Measurements from ENCODE around the gene RUVBL2.
A peak's percentile ranks its signal among the peaks of the same experiment; 100 is the strongest.
"Not testable (repeated sequence)": the region's sequence is repeated elsewhere in the genome, so short reads cannot be mapped to it uniquely, and the experiment has no call there.

RUVBL2 gene

DNA sequence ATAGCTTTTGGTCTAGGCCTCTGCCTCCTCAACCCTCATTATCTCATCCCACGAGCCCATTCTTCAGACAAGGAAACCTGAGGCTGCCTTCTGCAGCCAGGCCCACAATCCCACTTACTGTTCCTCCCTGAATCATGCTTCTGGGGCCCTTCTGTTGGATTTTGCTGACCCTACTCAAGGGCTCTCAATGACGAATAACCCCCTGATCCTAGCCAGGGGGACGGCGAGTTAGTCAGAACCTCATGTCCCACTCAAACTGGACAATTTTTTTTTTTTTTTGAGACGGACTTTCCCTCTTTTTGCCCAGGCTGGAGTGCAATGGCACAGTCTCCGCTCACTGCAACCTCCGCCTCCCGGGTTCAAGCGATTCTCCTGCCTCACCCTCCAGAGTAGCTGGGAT, 28.4 kb downstream of the RUVBL2 start:
- TF ChIP-seq POLR2A (IDR thresholded peaks at IDR 0.05; ENCODE audit: low read length) (no peak), GATA1 (IDR thresholded peaks at IDR 0.05; ENCODE audit: low read depth, low read length) (no peak)
- no peak for DNase-seq

DNA sequence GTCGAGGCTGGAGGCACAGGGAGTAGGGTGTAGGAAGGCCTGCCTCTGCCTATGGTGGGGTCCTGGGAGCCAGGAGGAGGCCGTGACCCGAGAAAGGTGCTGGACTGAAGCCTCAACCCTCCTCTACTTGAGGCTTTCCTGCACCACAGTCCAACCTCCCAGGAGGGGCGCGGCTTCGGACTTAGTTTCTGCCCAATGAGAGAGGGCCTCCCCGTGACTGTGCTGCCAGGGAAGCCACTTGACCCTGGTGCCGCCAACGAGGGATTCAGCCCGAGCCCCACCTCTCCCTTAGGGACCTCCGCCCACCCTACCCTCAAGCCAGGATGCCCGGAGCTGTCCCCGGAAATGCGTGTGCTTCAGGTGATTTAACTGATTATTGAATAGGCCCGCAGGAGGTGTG, 30.5 kb downstream of the RUVBL2 start, which contains the start of gene CGB3:
CGB3 (minus strand) TSS at position 101 of the 400 bp plus-strand sequence. CDS start 362 bp downstream, outside the sequence.
- not testable (repeated sequence) for DNase-seq

DNA sequence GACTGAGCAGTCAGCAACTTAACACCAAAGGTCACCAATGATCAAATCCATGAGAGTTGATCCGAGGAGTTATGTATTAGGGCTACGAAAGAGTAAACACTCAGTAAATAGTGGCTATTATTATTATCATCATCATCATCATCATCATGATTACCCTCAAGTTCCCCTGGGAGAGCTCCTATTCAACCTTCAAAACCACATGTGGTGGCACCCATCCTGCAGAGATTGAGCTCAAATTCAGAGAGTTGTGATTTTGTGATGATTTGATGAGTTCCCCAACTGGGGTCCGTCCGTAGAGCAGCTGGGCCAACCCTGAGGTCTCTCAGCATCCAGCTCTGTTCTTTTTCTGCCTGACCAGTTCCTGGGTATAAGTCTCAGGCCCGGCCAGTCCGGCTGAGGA, 31.4 kb downstream of the RUVBL2 start:
- DNase-seq, result not testable (repeated sequence)

DNA sequence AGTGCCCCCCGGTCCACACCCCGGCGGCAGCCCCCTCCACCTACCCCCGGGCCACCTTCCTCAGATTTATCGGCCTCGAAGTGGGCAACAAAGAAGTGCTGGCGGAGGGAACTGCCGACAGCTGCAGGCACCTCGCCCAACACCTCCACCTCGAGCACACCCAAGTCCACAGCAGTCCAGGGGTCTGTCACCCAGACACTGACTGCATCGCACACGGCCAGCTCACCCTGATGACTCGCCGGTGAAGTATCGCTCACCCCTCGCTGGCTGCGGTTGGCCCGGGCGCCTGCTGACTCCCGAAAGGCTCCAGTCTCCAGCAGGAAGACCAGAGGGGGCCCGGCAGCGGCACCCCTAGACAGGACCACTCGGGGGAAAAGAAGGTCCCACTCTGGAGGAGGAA, 31.9 kb downstream of the RUVBL2 start:
- DNase-seq, result not testable (repeated sequence)

DNA sequence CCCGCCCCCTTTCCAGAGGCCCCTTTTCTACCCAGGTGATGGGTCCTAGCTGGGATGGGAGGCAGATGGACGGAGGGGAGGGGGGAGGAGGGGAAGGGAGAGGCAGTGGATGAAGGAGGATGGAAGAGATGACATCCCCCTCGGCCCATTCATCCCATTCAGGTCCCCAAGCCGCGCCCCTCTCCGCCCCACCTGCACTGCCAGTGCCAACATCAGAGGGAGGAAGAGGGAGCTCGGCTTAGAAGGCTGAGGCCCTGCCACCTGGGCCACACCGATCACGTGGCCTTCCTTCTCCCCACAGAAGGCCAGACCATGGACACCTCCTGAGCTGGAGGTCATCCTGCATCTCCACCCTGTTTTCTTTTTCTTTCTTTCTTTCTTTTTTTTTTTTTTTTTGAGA, 35.0 kb downstream of the RUVBL2 start:
- not testable (repeated sequence) for DNase-seq

DNA sequence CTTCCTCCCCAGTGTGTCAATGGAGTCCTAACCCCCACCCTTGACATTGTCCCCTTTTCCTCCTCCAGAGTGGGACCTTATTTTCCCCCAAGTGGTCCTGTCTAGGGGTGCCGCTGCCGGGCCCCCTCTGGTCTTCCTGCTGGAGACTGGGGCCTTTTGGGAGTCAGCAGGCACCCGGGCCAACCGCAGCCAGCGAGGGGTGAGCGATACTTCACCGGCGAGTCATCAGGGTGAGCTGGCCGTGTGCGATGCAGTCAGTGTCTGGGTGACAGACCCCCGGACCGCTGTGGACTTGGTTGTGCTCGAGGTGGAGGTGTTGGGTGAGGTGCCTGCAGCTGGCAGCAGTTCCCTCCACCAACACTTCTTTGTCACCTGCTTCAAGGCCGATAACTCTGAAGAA, 36.1 kb downstream of the RUVBL2 start:
- DNase-seq, result not testable (repeated sequence)

DNA sequence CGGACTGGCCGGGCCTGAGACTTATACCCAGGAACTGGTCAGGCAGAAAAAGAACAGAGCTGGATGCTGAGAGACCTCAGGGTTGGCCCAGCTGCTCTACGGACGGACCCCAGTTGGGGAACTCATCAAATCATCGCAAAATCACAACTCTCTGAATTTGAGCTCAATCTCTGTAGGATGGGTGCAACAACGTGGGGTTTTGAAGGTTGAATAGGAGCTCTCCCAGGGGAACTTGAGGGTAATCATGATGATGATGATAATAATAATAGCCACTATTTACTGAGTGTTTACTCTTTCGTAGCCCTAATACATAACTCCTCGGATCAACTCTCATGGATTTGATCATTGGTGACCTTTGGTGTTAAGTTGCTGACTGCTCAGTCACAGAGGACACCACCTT, 36.6 kb downstream of the RUVBL2 start:
- DNase-seq, result not testable (repeated sequence)

DNA sequence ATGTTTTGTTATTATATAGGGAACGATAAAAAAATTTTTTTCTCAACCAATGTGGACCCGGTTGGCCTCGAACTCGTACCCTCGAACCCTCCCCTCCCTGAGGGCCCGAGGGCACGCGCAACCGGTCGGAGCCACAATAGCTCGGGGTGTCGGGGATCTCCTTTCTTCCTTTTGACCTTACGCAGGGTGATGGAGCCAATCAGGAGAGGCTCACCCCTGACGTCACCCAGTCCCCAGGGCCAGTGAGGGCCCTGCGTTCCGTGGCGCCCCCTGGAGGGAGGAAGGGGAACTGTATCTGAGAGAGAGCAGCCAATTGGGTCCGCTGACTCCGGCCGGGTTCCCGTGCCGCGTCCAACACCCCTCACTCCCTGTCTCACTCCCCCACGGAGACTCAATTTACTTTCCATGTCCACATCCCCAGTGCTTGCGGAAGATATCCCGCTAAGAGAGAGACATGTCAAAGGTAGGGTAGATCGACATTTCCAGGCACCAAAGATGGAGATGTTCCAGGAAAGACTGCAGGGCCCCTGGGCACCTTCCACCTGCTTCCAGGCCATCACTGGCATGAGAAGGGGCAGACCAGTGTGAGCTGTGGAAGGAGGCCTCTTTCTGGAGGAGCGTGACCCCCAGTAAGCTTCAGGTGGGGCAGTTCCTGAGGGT, 38.1 kb downstream of the RUVBL2 start, which contains the start of gene CGB2:
CGB2 (plus strand) TSS at position 249 of the 660 bp plus-strand sequence; CDS start at position 455, 206 bp downstream.
- peak; percentile 80 to 82 for DNase-seq

DNA sequence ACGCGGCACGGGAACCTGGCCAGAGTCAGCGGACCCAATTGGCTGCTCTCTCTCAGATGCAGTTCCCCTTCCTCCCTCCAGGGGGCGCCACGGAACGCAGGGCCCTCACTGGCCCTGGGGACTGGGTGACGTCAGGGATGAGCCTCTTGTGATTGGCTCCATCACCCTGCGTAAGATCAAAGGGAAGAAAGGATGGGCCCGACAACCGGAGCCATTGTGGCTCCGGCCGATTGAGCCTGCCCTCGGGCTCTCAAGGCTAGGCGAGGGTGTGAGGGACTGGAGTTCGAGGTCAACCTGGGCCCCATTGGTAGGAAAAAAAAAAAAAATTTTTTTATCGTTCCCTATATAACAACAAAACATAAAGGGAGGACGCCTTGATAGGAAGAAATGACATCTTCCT, 43.1 kb downstream of the RUVBL2 start, which contains the start of gene CGB1:
CGB1 (minus strand) TSS at position 81 of the 400 bp plus-strand sequence. CDS start 184 bp downstream, outside the sequence.
- peak; percentile 75 to 76 for DNase-seq

DNA sequence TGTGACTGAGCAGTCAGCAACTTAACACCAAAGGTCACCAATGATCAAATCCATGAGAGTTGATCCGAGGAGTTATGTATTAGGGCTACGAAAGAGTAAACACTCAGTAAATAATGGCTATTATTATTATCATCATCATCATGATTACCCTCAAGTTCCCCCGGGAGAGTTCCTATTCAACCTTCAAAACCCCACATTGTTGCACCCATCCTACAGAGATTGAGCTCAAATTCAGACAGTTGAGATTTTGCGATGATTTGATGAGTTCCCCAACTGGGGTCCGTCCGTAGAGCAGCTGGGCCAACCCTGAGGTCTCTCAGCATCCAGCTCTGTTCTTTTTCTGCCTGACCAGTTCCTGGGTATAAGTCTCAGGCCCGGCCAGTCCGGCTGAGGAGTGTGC, 44.4 kb downstream of the RUVBL2 start:
- not testable (repeated sequence) for DNase-seq

DNA sequence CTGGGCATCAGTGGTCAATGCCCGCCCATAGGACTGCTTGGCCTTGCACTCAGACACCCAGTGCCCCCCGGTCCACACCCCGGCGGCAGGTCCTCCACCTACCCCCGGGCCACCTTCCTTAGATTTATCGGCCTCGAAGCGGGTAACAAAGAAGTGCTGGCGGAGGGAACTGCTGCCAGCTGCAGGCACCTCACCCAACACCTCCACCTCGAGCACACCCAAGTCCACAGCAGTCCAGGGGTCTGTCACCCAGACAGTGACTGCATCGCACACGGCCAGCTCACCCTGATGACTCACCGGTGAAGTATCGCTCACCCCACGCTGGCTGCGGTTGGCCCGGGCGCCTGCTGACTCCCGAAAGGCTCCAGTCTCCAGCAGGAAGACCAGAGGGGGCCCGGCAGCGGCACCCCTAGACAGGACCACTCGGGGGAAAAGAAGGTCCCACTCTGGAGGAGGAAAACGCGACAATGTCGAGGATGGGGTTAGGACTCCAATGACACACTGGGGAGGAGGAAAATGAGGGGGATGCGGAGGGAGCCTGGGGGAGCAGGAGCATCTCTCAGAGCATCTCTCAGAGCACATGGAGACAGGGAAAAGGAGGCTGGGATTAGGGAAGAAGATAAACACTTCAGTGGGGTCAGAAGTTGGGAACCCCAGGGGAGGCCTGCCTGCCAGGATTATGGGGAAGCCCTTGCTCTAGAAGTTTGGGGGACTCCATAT, 45.0 kb downstream of the RUVBL2 start:
- not testable (repeated sequence) for DNase-seq

DNA sequence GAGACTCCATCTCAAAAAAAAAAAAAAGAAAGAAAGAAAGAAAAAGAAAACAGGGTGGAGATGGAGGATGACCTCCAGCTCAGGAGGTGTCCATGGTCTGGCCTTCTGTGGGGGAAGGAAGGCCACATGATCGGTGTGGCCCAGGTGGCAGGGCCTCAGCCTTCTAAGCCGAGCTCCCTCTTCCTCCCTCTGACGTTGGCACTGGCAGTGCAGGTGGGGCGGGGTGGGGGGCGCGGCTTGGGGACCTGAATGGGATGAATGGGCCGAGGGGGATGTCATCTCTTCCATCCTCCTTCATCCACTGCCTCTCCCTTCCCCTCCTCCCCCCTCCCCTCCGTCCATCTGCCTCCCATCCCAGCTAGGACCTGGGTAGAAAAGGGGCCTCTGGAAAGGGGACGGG, 46.0 kb downstream of the RUVBL2 start:
- not testable (repeated sequence) for DNase-seq

DNA sequence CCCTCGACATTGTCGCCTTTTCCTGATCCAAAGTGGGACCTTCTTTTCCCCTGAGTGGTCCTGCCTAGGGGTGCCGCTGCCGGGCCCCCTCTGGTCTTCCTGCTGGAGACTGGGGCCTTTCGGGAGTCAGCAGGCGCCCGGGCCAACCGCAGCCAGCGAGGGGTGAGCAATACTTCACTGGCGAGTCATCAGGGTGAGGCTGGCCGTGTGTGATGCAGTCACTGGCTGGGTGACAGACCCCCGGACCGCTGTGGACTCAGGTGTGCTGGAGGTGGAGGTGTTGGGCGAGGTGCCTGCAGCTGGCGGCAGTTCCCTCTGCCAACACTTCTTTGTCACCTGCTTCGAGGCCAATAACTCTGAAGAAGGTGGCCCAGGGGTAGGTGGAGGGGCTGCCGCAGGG, 48.5 kb downstream of the RUVBL2 start:
- DNase-seq, result no peak
- no peak for TF ChIP-seq GATA1 (IDR thresholded peaks at IDR 0.05; ENCODE audit: low read depth, low read length)
- no peak for TF ChIP-seq POLR2A (IDR thresholded peaks at IDR 0.05; ENCODE audit: low read length)

DNA sequence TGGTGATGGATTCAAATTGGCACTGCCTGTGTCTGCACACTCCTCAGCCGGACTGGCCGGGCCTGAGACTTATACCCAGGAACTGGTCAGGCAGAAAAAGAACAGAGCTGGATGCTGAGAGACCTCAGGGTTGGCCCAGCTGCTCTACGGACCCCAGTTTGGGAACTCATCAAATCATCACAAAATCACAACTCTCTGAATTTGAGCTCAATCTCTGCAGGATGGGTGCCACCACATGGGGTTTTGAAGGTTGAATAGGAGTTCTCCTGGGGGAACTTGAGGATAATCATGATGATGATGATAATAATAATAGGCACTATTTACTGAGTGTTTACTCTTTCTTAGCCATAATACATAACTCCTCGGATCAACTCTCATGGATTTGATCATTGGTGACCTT, 49.0 kb downstream of the RUVBL2 start:
- not testable (repeated sequence) for DNase-seq

DNA sequence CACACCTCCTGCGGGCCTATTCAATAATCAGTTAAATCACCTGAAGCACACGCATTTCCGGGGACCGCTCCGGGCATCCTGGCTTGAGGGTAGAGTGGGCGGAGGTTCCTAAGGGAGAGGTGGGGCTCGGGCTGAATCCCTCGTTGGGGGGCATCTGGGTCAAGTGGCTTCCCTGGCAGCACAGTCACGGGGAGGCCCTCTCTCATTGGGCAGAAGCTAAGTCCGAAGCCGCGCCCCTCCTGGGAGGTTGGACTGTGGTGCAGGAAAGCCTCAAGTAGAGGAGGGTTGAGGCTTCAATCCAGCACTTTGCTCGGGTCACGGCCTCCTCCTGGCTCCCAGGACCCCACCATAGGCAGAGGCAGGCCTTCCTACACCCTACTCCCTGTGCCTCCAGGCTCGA, 49.9 kb downstream of the RUVBL2 start, which contains the start of gene CGB5:
CGB5 (plus strand) TSS at position 301 of the 400 bp plus-strand sequence. CDS start 362 bp downstream, outside the sequence.
- not testable (repeated sequence) for DNase-seq

DNA sequence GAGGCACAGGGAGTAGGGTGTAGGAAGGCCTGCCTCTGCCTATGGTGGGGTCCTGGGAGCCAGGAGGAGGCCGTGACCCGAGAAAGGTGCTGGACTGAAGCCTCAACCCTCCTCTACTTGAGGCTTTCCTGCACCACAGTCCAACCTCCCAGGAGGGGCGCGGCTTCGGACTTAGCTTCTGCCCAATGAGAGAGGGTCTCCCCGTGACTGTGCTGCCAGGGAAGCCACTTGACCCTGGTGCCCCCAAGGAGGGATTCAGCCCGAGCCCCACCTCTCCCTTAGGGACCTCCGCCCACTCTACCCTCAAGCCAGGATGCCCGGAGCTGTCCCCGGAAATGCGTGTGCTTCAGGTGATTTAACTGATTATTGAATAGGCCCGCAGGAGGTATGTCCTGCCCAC, 55.3 kb downstream of the RUVBL2 start, which contains the start of gene CGB8:
CGB8 (minus strand) TSS at position 101 of the 400 bp plus-strand sequence. CDS start 372 bp downstream, outside the sequence.
- DNase-seq, result not testable (repeated sequence)

DNA sequence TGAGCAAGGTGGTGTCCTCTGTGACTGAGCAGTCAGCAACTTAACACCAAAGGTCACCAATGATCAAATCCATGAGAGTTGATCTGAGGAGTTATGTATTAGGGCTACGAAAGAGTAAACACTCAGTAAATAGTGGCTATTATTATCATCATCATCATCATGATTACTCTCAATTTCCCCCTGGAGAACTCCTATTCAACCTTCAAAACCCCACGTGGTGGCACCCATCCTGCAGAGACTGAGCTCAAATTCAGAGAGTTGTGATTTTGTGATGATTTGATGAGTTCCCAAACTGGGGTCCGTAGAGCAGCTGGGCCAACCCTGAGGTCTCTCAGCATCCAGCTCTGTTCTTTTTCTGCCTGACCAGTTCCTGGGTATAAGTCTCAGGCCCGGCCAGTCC, 56.1 kb downstream of the RUVBL2 start:
- not testable (repeated sequence) for DNase-seq

DNA sequence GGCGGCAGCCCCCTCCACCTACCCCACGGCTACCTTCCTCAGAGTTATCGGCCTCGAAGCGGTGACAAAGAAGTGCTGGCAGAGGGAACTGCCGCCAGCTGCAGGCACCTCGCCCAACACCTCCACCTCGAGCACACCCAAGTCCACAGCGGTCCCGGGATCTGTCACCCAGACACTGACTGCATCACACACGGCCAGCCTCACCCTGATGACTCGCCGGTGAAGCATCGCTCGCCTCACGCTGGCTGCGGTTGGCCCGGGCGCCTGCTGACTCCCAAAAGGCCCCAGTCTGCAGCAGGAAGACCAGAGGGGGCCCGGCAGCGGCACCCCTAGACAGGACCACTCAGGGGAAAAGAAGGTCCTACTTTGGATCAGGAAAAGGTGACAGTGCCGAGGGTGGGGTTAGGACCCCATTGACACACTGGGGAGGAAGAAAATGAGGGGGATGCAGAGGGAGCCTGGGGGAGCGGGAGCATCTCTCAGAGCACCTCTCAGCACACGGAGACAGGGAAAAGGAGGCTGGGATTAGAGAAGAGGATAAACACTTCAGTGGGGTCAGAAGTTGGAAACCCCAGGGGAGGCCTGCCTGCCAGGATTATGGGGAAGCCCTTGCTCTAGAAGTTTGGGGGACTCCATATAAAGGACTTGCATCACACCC, 56.8 kb downstream of the RUVBL2 start:
- not testable (repeated sequence) for DNase-seq

Data from erythroblast (primary cell).